ENCODE measurements around the gene NME4. TPM values are rescaled to one million over a fixed set of nuclear protein-coding genes. Genes with fewer than 3 reads are reported as not detected.
"Not testable (repeated sequence)": the region's sequence is repeated elsewhere in the genome, so short reads cannot be mapped to it uniquely, and the experiment has no call there.

The NME4 gene
- total RNA-seq, 4 donors from 2014 or later, result 26.7 to 99.6 (median 47.8) TPM

DNA sequence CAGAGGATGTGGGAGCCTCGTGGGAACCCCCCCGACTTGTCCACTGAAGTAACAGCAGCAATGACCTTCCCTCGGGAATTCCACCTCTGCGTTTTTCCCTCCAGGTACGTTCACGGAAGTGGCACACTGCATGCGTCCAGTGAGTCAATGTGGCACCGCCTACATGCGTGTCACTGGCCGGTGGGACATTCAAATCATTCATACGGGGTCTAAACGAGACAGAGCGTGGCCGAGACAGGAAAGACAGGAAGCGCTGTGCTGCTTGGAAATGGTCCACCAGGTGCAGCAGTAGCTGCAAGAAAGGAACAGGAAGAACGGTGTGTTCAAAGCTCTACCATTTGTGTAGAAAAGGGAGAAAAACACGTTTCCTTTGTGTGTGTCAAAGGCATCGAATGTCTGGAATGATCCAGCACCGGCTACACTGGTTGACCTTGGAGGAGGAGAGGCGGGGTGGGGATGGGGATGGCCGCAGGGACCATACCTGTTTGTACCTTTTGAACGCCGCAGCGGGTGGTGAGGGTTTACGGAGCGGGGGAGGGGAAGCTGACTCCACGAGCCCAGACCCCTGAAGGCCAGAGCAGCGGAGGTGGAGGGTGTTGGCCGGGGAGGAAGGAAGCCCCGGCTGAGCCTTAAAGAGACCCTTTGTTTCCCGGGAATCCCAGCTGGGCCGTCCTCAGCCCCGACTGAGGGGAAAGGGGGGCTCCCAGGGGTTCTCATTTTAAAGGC lies 13.5 kb upstream of the NME4 start:
- no peaks in the 10 kb centered on the region for H3K36me3 ChIP-seq
- TF ChIP-seq, protein P1, sequence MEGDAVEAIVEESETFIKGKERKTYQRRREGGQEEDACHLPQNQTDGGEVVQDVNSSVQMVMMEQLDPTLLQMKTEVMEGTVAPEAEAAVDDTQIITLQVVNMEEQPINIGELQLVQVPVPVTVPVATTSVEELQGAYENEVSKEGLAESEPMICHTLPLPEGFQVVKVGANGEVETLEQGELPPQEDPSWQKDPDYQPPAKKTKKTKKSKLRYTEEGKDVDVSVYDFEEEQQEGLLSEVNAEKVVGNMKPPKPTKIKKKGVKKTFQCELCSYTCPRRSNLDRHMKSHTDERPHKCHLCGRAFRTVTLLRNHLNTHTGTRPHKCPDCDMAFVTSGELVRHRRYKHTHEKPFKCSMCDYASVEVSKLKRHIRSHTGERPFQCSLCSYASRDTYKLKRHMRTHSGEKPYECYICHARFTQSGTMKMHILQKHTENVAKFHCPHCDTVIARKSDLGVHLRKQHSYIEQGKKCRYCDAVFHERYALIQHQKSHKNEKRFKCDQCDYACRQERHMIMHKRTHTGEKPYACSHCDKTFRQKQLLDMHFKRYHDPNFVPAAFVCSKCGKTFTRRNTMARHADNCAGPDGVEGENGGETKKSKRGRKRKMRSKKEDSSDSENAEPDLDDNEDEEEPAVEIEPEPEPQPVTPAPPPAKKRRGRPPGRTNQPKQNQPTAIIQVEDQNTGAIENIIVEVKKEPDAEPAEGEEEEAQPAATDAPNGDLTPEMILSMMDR (IDR thresholded peaks at IDR 0.05), result no peak
- TF ChIP-seq EP300 (IDR thresholded peaks at IDR 0.05) (no peak), POLR2A (IDR thresholded peaks at IDR 0.05) (no peak)
- no peak for DNase-seq (ENCODE audit: low spot score in 2 of 2)
- 33 to 37% methylated on average over 33 of the region's 33 CpGs for WGBS, 2 donors
- H3K9me3 ChIP-seq, result no peaks in the 10 kb centered on the region
- H3K4me1 ChIP-seq, result peaks cover 0 to 49% (median 14%) of the 10 kb centered on the region in 4 donors
- no peaks in the 10 kb centered on the region for H3K27me3 ChIP-seq
- peak overlapping the region in 2 of 4 donors; percentile 95 to 99 for H3K4me3 ChIP-seq
- H3K27ac ChIP-seq, result peak overlapping the region in 3 of 4 donors; percentile 19 to 94 (median 85)

DNA sequence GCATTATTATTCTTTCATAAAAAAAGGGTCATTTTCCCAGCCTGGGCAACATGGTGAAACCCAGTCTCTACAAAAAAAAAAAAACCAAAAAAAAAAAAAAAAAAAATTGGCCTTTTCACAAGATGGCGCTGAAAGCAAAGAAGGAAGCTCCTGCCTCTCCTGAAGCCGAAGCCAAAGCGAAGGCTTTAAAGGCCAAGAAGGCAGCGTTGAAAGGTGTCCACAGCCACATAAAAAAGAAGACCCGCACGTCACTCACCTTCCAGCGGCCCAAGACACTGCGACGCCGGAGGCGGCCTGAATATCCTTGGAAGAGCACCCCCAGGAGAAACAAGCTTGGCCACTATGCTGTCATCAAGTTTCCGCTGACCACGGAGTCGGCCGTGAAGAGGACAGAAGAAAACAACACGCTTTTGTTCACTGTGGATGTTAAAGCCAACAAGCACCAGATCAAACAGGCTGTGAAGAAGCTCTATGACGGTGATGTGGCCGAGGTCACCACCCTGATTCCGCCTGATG lies 10.3 kb upstream of the NME4 start:
- H3K36me3 ChIP-seq, result no peaks in the 10 kb centered on the region
- H3K27me3 ChIP-seq, result no peaks in the 10 kb centered on the region
- WGBS, 2 donors, result 45 to 47% methylated on average over 19 of the region's 19 CpGs
- TF ChIP-seq, protein P1 (IDR thresholded peaks at IDR 0.05), result no peak
- no peak for TF ChIP-seq EP300 (IDR thresholded peaks at IDR 0.05)
- no peak for TF ChIP-seq POLR2A (IDR thresholded peaks at IDR 0.05)
- no peak overlapping the region for H3K4me3 ChIP-seq
- H3K9me3 ChIP-seq, result no peaks in the 10 kb centered on the region
- DNase-seq (ENCODE audit: low spot score in 2 of 2), result no peak
- H3K27ac ChIP-seq, result peak overlapping the region in 2 of 4 donors; percentile 43 to 71
- peaks cover 0 to 20% (median 7%) of the 10 kb centered on the region in 4 donors for H3K4me1 ChIP-seq

DNA sequence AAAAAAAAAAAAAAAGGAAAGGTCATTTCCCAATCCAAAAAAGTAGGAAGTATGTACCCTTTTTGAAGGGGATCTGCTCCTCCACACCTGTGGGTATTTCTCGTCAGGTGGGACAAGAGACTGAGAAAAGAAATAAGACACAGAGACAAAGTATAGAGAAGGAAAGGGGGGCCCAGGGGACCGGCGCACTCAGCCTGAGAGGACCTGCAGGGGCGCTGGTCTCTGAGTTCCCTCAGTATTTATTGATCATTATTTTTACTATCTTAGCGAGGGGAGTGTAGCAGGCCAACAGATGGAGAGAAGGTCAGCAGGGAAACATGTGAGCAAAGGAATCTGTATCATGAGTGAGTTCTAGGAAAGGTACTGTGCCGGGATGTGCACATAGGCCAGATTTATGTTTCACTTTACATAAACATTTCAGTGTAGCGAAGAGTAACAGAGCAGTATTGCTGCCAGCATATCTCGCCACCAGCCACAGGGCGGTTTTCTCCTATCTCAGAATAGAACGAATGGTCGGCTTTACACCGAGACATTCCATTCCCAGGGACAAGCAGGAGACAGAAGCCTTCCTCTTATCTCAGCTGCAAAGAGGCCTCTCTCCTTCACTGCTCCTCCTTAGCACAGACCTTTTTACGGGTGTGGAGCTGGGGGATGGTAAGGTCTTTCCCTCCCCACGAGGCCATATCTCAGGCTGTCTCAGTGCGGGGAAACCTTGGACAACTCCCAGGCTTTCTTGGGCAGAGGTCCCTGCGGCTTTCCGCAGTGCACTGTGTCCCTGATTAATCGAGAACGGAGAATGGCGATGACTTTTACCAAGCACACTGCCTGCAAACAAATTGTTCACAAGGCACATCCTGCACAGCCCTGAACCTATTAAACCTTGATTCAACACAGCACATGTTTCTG lies 9.0 kb upstream of the NME4 start:
- not testable (repeated sequence) for DNase-seq (ENCODE audit: low spot score in 2 of 2); H3K27me3 ChIP-seq; H3K4me3 ChIP-seq; H3K9me3 ChIP-seq; H3K36me3 ChIP-seq
- peak overlapping the region in 1 of 4 donors; percentile 50 for H3K27ac ChIP-seq
- WGBS, 2 donors, result 52 to 60% methylated on average over 20 of the region's 20 CpGs
- H3K4me1 ChIP-seq, result peaks cover 0 to 14% (median 4%) of the 10 kb centered on the region in 4 donors

DNA sequence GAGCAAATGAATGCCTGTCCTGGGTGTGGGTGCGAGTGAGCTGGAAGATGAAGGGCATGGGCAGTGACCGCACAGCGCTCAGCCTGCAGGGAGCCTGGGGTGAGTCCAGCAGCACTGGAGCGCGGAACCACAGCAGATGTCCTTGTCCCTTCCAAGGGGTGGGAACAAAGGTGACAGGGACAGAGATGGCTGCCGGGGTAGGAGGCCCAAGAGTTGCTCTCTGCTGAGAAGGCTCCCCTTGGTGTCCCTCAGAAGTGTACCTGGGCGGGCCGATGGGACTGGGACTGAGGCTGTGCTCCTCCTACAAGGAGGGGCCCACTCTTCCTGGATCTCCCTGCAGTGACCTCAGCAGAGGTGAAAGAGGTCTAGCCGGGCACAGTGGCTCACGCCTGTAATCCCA lies 7.6 kb upstream of the NME4 start:
- TF ChIP-seq POLR2A (IDR thresholded peaks at IDR 0.05) (no peak), EP300 (IDR thresholded peaks at IDR 0.05) (no peak)
- TF ChIP-seq, protein P1 (IDR thresholded peaks at IDR 0.05), result no peak
- Histone ChIP-seq H3K4me1 (peaks cover 0 to under 1% (median 0%) of the 10 kb centered on the region in 4 donors), H3K9me3 (no peaks in the 10 kb centered on the region), H3K4me3 (no peak overlapping the region), H3K27me3 (no peaks in the 10 kb centered on the region), H3K27ac (no peak overlapping the region), H3K36me3 (no peaks in the 10 kb centered on the region)
- DNase-seq (ENCODE audit: low spot score in 2 of 2), result no peak
- WGBS, 2 donors, result 88 to 89% methylated on average over 10 of the region's 10 CpGs

DNA sequence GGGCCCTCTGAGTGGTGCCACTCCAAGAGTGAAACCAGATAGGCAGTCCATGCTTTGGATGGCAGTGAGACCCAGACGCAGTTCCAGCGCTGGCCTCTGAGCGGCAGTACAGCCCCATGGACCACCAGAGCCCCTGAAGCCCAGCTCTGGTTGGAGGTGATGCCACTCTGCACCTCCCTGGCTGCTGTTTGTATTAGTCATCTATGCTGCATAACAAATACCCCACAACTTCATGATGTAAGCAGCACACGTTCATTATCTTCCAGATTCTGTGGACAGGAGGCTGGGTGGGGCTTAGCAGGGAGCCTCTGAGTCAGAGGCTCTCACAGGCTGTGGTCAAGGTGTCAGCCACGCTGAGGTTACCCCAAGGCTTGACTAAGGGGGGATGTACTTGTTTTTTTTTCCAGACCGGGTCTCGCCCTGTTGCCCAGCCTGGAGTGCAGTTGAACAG lies 5.1 kb upstream of the NME4 start:
- H3K36me3 ChIP-seq, result no peaks in the 10 kb centered on the region
- H3K27ac ChIP-seq, result no peak overlapping the region
- no peak overlapping the region for H3K4me3 ChIP-seq
- peaks cover 0 to 10% (median 8%) of the 10 kb centered on the region in 4 donors for H3K4me1 ChIP-seq
- no peaks in the 10 kb centered on the region for H3K27me3 ChIP-seq
- no peak for DNase-seq (ENCODE audit: low spot score in 2 of 2)
- 65 to 92% methylated on average over 4 to 7 of the region's 7 CpGs for WGBS, 2 donors
- H3K9me3 ChIP-seq, result no peaks in the 10 kb centered on the region
- TF ChIP-seq EP300 (IDR thresholded peaks at IDR 0.05), result no peak
- no peak for TF ChIP-seq POLR2A (IDR thresholded peaks at IDR 0.05)
- TF ChIP-seq, protein P1 (IDR thresholded peaks at IDR 0.05), result peak; percentile 33 to 65 (median 53)

Measured in tibial nerve (tissue), 4 donors.